Tibial artery (tissue), 4 donors: ENCODE results near the gene TUBG2.

Source experiments
- DNase-seq, 2 donors: peaks; one replicate each; pipeline ENCODE4 v3.0.0-alpha.2; 2019
- H3K27ac ChIP-seq, 2 donors: fragments of 200-600 bp; sonication (generic) in 1 of 2; 1 replicate in 1 of 2; 2 replicates in 1 of 2; pipeline ENCODE4 v1.5.1; 2018 to 2019; ENCODE audit warnings: mild to moderate bottlenecking in 1 of 2
- H3K27me3 ChIP-seq, 2 donors: fragments of 200-600 bp; sonication (generic) in 1 of 2; one replicate each; pipeline versions ENCODE4 v1.5.1 to v1.6.0; 2016 to 2019
- H3K36me3 ChIP-seq, 3 donors: fragments of 200-600 bp; sonication (generic) in 2 of 3; one replicate each; pipeline ENCODE4 v1.5.1; 2016 to 2019; ENCODE audit warnings: mild to moderate bottlenecking in 2 of 3
- H3K4me1 ChIP-seq, 4 donors: fragments of 200-600 bp; sonication (generic) in 2 of 4; 1 replicate in 3 of 4; 2 replicates in 1 of 4; pipeline ENCODE4 v1.5.1; 2016 to 2019
- H3K4me3 ChIP-seq, 2 donors: fragments of 200-600 bp; sonication (generic) in 1 of 2; 1 replicate in 1 of 2; 2 replicates in 1 of 2; pipeline ENCODE4 v1.5.1; 2018 to 2019; ENCODE audit warnings: mild to moderate bottlenecking in 2 of 2
- H3K9me3 ChIP-seq, 3 donors: fragments of 200-600 bp; sonication (generic) in 1 of 3; one replicate each; pipeline ENCODE4 v1.5.1; 2016 to 2019
- CTCF ChIP-seq, 2 experiments: fragments of 200-600 bp in 1 of 2; fragments of 450-650 bp in 1 of 2; IDR thresholded peaks; one replicate each; pipeline ENCODE4 v1.5.1; 2017 to 2019; ENCODE audit warnings: antibody characterized with exemption in 2 of 2, mild to moderate bottlenecking in 1 of 2, moderate library complexity in 1 of 2
- intact Hi-C: fragments of 100-400 bp; cut with DNase I; formaldehyde crosslinking; loops from one replicate; pipeline ENCODE4 v1.15.0; 2023; ENCODE audit warnings: low total_unique reads

TUBG2 gene

DNA sequence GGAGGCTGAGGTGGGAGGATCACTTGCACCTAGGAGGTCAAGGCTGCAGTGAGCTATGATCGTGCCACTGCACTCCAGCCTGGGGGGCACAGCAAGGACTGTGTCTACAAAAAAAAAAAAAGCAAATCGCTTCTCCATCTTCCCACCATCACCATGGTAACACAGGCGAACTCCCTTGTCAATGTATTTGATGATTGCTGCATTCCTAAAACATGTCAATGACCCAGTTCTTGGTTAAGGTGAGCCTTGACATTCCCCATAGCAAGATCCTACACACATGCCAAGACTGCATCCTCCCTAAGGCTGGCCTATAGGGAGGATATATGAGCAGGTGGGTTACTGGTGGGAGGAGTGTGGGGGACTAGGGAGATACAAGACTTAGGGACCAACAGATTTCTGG, 35.4 kb downstream of the TUBG2 start:
- Histone ChIP-seq H3K36me3 (peaks cover 27 to 99% (median 38%) of the 10 kb centered on the region in 3 donors), H3K27ac (no peak overlapping the region), H3K27me3 (no peaks in the 10 kb centered on the region), H3K9me3 (no peaks in the 10 kb centered on the region), H3K4me1 (peaks cover 0 to 6% (median 2%) of the 10 kb centered on the region in 4 donors), H3K4me3 (no peak overlapping the region)
- intact Hi-C loops, result no loop called here
- TF ChIP-seq CTCF (IDR thresholded peaks at IDR 0.05), result no peak
- no peak for DNase-seq

- Histone ChIP-seq H3K27me3 (no peaks in the 10 kb centered on the region), H3K9me3 (no peaks in the 10 kb centered on the region), H3K4me1 (peaks cover 0 to 6% (median 2%) of the 10 kb centered on the region in 4 donors), H3K4me3 (no peak overlapping the region), H3K27ac (no peak overlapping the region), H3K36me3 (peaks cover 33 to 99% (median 47%) of the 10 kb centered on the region in 3 donors)
- peak in 1 of 2 donors; percentile 45 for DNase-seq
- intact Hi-C loops, result no loop called here
- TF ChIP-seq CTCF (IDR thresholded peaks at IDR 0.05), result no peak
Measured at GRCh38 chr17:42695500-42695899, 36.4 kb downstream of the TUBG2 start.

DNA sequence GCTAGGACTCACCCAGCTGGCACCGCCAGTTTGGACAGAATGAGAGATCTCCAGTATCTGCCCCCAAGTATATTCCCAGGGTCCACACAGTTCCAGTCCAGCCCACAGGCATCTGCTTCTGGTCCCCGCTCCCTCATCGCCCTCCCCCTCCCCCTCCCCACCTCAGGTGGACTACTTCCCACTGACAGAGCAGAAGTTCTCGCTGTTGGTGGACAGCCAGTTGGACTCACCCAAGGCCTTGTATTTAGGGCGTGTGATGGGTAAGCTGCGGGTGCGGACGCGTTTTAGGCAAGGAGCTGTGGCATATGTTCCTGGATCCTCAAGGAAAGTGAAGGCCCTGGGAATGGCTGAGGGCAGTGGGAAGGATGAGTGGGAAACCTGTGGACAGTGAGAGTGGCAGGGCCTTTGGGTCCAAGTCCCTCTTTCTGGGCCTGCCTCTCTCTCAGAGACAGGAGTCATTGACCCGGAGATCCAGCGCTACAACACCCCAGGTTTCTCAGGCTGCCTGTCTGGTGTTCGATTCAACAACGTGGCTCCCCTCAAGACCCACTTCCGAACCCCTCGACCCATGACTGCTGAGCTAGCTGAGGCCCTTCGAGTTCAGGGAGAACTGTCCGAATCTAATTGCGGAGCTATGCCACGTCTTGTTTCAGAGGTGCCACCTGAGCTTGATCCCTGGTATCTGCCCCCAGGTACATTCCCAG, 38.2 kb downstream of the TUBG2 start:
- intact Hi-C loops, result no loop called here
- TF ChIP-seq CTCF (IDR thresholded peaks at IDR 0.05), result no peak
- no peaks in the 10 kb centered on the region for H3K27me3 ChIP-seq
- no peak overlapping the region for H3K27ac ChIP-seq
- peaks cover 0 to 6% (median 2%) of the 10 kb centered on the region in 4 donors for H3K4me1 ChIP-seq
- DNase-seq, result peak in 1 of 2 donors; percentile 45
- no peak overlapping the region for H3K4me3 ChIP-seq
- H3K36me3 ChIP-seq, result peaks cover 47 to 99% (median 64%) of the 10 kb centered on the region in 3 donors
- no peaks in the 10 kb centered on the region for H3K9me3 ChIP-seq

DNA sequence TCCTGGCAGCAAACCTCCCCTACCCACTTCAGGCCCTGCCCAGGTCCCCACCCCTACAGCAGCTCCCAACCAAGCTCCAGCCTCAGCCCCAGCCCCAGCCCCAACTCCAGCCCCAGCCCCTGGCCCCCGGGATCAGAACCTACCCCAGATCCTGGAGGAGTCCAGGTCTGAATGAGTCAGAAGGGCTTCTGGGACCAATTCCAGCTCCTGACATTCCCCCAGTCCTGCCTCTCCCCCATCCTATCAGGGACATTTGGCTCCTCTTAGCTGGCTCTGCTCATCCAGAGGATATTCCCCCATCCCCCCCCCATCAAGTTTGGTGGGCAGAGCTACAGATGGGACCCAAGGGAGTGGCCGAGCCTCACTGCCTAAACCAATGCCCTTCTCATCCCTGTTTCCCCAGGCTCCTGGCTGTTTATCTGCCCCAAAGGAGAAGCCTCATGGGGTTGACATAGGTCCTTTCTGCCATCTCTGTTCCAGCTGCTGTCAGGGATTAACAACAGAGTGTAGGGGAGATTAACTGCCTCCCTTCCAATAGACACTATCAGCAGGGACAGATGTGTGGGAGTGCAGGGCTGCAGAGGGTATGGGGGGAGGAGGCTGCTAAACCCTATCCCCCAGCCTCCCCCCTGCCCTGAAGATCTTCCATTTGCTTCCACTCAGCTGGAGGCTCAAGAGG, 39.8 kb downstream of the TUBG2 start:
- intact Hi-C loops, result no loop called here
- peak in 1 of 2 donors; percentile 66 for DNase-seq
- Histone ChIP-seq H3K36me3 (peaks cover 63 to 100% (median 73%) of the 10 kb centered on the region in 3 donors), H3K4me1 (peaks cover 0 to 6% (median 2%) of the 10 kb centered on the region in 4 donors), H3K4me3 (no peak overlapping the region), H3K27ac (no peak overlapping the region), H3K9me3 (no peaks in the 10 kb centered on the region), H3K27me3 (no peaks in the 10 kb centered on the region)
- no peak for TF ChIP-seq CTCF (IDR thresholded peaks at IDR 0.05)

DNA sequence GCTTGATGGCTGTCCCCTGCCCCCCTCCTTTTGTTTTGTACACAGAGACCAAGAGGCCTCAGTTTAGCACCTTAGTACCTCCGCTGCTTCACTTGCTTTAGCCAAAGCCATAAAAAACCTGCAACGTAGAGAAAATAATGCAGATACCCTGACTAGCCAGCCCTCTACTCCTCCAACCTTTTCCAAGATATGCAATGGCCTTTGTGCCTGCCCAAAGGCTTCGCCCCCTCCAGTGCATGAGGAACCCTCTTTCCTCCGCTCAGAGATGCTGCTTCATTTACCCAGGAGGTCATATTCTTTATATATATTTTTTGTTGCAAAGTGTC, 40.3 kb downstream of the TUBG2 start:
- H3K27ac ChIP-seq, result no peak overlapping the region
- intact Hi-C loops, result no loop called here
- H3K4me1 ChIP-seq, result peaks cover 0 to 6% (median 2%) of the 10 kb centered on the region in 4 donors
- no peak for TF ChIP-seq CTCF (IDR thresholded peaks at IDR 0.05)
- no peaks in the 10 kb centered on the region for H3K9me3 ChIP-seq
- peak in 1 of 2 donors; percentile 28 for DNase-seq
- H3K27me3 ChIP-seq, result no peaks in the 10 kb centered on the region
- H3K4me3 ChIP-seq, result no peak overlapping the region
- H3K36me3 ChIP-seq, result peaks cover 68 to 100% (median 78%) of the 10 kb centered on the region in 3 donors
